Bone marrow (tissue), 2 donors: Measurements from ENCODE around the gene MRPS23.
"Not testable (repeated sequence)": the region's sequence is repeated elsewhere in the genome, so short reads cannot be mapped to it uniquely, and the experiment has no call there.

Experiments
- DNase-seq, 2 donors: peaks; one replicate each; lab custom pipeline; 2025; lab: John Stamatoyannopoulos, UW

Gene MRPS23

DNA sequence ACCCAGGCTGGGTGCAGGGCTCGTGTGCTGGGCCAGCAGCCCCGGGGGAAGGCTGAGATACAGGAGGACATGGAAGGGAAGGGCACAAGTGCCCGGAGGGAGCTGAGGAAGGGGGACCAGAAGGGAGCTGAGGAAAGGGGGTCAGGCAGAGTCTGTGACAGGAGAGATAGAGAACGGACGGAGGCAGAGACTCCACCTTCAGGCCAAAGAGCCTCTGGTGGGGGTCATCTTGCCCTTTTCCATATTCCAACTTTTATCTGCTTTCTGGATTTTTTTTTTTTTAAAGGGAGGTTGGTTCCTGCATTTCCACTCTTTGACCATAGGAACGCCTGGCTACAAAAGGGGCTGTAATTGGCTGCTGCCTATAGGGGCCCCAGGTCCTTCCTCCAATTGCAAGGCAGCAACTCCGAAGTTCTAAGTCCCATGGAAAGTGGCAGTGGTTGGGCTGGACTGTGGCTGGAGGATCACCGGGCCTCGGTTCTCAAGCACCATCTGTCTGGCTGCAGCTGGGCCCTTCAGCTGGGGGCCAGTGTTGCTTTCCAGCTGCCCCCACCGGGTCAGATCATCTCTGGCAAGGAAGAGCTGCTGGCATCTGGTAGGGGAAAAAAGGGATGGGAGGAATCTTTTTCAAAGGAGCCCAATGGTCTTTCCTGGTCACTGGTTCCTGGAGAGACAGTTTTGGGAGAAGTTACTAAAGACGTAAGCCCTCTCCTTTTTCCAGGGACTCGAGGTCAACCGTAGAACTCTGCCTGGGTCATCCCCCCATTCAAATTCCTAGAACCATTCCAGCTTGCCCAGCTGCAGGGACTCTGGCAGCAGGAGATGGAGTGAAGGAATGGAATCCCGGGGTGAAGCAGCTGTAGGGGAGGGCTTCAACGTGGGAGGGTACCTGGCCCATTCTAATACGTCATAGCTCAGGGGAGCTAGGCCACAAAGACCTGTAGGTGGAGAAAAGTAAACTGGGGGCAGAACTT is 13.1 kb upstream of the MRPS23 start:
- no peak for DNase-seq

GRCh38 chr17:57861790-57862693 is 12.2 kb upstream of the MRPS23 start:
- DNase-seq = no peak

- peak; percentile 41 to 70 for DNase-seq
Measured at GRCh38 chr17:57861000-57861789, 11.4 kb upstream of the MRPS23 start.

DNA sequence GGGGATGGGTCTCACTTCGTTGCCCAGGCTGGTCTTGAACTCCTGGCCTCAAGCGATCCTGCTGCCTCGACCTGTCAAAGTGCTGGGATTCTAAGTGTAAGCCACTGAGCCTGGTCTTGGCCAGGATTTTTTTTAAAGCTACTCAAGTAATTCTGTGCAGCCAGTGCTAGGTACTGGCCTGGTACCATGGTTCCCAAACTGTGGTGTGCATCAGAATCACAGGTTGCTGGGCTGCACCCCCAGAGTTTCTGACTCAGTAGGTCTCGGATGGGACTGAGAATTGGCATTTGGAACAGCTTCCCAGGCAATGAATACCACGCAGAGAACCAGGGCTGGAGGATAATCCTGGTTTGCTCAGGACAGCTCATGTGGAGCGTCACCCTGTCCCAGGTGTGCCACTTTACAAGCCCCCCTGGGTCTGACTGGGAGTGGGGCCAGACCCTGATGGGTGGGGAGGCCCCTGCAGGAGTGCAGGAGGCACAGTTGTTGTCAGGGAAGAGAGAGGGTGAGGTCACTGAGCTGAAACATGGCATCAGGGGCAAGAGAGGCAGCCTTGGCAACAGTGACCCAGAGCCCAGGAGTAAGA is 10.7 kb upstream of the MRPS23 start:
- DNase-seq = no peak

- no peak for DNase-seq
Measured at GRCh38 chr17:57859601-57860413, 10.0 kb upstream of the MRPS23 start.

- DNase-seq = no peak
Measured at GRCh38 chr17:57858838-57859237, 9.0 kb upstream of the MRPS23 start.

DNA sequence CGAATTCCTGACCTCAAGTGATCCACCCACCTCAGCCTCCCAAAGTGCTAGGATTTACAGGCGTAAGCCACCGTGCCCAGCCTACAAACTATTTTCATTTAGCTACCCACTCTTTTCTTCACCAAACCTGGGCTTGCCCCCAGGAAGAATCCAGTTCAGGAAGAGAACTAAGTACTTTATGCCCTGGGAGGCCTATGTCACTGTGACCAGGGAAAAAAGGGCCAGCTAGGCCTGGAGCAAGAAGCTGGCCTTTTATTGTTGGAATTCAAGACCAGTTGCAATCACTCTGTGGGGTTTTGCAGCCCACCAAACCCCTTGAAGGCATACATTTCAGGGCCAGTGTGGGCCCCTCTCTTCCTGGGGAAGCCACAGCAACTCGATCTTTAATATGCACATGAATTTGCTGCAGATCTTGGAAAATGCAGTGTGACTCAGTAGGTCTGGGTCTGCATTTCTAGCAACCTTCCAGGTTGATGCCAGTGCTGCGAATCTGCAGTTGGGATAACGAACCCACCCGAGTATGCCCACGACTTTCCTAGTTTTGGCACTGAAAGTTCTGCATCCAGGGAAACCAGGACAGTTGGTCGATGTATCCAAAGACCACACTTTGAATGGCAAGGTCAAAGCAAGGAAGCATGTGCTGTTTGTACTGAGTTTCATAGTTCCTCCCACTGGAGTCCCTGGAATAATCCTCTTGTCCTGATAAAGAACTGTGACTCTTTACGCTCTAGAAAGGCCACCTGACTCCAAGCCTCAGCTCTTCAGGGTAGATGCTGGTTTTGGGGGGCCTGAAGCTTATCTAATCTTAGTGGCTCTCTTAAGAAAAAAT is 7.2 kb upstream of the MRPS23 start:
- DNase-seq = no peak

DNA sequence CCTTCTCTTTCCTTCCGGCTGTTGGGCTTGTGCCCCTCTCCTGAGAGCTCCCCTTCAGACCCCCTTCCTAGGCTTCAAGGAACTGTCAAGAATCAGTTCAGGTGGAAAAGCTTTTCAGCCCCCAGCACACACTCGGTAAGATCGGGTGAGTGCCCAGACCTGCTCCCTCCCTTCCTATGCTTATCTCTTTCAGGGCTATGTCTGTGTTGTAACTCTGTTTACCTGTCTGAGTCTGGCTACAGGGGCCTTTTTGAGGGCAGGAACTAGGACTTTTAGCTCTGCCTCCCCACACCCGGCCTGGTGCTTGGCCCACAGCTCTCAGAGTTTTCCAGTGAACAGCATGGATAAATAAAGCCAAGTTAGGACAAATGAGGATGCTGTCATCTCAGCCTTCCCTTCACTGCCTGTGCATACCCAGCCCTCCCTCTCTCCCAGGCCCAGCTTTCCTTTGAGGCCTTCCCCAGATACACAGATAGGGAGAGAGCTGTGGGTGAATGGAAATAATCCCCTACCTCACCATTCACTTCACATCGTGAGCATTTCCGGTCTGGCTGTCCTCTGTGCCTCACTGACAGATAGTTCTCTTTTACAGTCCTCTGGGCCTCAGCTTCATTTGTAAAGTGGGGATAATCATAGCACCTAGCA is 5.7 kb upstream of the MRPS23 start:
- DNase-seq = no peak

- no peak for DNase-seq
Measured at GRCh38 chr17:57853695-57854094, 3.9 kb upstream of the MRPS23 start.

GRCh38 chr17:57852955-57853328 is 3.1 kb upstream of the MRPS23 start:
- no peak for DNase-seq

- DNase-seq = no peak
Measured at GRCh38 chr17:57852092-57852954, 2.5 kb upstream of the MRPS23 start.

DNA sequence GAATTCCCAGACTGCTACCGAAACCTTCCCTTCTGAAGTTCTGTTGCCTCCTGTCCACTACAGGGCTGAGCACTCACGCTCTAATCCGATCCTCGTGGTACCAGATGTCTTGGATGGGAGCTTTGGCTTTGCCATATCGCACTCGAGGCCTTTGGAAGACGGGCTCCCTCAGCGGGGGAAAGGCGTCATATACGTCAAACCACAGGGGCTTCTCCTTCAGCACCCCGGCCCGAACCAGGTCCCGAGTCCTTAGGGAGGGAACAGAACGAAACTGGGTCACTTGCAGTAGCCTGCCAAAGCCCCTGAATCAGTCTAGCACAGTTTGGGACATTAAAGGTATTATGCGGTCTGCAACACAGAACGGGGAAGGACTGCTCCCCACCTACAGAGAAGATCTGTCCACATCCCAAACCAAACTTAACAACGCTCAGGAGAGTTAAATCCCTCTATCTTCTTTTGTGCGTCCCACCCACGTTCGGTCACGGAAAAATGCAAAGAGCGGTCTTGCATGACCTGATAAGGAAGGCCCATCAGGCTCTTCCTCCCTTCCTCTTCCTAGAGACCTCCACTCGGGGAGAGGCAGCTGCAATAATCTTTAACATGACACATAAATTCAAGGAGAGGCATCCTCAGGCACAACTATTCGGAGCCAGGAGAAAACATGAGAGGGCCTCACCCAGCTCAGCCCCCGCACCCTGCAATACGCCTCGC is 526 bp downstream of the MRPS23 start:
- DNase-seq = no peak

DNA sequence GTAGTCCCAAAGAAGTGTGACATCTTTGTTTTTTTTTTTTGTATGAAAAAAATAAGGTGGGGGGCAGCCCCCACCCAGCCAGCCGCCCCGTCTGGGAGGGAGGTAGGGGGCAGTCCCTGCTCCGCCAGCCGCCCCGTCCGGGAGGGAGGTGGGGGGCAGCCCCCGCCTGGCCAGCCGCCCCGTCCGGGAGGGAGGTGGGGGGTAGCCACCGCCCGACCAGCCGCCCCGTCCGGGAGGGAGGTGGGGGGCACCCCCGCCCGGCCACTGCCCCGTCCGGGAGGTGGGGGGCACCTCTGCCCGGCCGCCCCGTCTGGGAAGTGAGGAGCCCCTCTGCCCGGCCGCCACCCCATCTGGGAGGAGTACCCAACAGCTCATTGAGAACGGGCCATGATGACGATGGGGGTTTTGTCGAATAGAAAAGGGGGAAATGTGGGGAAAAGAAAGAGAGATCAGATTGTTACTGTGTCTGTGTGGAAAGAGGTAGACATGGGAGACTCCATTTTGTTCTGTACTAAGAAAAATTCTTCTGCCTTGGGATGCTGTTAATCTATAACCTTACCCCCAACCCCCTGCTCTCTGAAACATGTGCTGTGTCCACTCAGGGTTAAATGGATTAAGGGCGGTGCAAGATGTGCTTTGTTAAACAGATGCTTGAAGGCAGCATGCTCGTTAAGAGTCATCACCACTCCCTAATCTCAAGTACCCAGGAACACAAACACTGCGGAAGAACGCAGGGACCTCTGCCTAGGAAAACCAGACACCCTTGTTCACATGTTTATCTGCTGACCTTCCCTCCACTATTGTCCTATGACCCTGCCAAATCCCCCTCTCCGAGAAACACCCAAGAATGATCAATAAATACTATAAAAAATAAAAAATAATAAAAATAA is 3.5 kb downstream of the MRPS23 start:
- DNase-seq = not testable (repeated sequence)

DNA sequence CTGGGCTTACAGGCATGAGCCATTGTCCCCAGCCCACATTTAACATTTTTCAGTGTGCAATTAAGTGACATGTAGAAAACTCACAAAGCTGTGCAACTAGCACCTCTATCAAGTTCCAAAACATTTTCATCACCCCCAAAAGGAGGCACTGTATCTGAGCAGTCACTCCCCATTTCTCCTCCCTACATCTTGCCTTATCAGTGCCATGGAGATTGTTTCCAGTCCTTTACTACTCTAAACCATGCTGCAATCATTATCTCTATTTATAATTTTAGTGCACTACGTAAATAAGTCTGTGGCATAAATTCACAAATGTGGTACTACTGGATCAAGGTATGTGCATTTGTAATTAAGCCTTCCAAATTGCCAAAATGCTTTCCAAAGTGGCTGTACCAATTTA is 7.6 kb downstream of the MRPS23 start:
- no peak for DNase-seq

DNA sequence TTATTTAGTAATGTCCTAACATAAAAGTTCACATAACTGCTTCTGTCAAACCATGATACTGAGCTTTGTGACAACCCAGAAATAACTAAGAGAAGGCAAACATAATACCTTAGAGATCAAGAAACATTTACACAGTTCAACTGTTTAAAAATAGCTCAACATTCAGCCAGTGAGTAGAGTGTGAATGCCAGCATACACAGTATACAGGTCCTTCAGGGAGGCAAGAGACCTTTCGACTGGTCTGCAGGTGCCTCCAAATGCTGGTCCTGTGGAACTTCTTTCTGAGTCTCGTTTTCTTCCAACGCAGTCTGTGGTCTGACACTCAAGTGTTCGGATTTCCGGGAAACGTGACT is 10.3 kb downstream of the MRPS23 start:
- DNase-seq = no peak

DNA sequence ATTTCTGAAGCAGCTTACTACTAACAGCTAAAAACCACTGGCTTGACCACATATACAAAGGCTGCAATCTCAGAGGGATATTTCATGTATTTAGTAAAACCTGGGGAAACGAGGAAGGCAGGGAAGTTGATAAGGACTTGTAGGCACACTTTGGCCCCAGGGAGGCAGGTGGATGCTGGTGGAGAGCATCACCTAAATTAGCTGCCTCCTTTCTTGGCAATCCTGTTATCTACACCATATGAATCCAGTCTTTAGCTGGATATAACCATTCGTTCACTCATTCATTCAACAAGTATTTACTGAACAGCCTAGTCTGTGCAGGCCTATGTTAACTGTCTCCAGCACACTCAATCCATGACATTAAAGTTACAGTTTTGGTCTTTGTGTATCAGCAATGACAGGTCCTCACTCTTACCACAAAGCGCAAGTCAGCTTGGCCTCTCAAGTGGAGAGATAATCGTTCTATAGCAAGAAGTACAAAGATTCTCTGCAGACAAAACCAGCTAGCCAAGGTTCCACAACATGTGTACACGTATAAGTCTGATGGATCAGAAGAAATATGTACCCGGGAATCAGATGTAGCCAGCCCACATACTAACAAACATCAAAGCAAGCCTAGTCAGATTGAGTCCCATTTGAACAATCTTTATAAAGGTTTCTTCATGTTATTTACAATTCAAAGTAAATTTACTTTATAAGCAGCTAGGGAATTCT is 10.8 kb downstream of the MRPS23 start:
- DNase-seq = no peak
